Choroid plexus epithelial cell (primary cell): Measurements from ENCODE around the gene IRF9.

Experiments used
- DNase-seq: peaks from one replicate; pipeline ENCODE4 v3.0.0-alpha.2; 2010; ENCODE audit warnings: low read depth
- H3K4me3 ChIP-seq: 2 replicates; pipeline ENCODE4 v1.5.1; 2011; ENCODE audit warnings: low read depth, mild to moderate bottlenecking, control low read depth, low read length, moderate library complexity
- CTCF ChIP-seq: conservative IDR thresholded peaks from 2 replicates; pipeline ENCODE4 v1.5.1; 2011; ENCODE audit warnings: low read depth, mild to moderate bottlenecking, control low read depth, inconsistent platforms, low read length, moderate library complexity

The IRF9 gene

GRCh38 chr14:24150061-24150460 lies 11.0 kb upstream of the IRF9 start:
- DNase-seq, result no peak
- no peak for TF ChIP-seq CTCF
- no peak overlapping the region for H3K4me3 ChIP-seq

- TF ChIP-seq CTCF, result no peak
- no peak overlapping the region for H3K4me3 ChIP-seq
- no peak for DNase-seq
Measured at GRCh38 chr14:24150567-24150966, 10.5 kb upstream of the IRF9 start.

GRCh38 chr14:24150993-24151392 lies 10.1 kb upstream of the IRF9 start:
- H3K4me3 ChIP-seq, result no peak overlapping the region
- DNase-seq, result no peak
- TF ChIP-seq CTCF, result no peak

GRCh38 chr14:24151404-24152080 lies 9.5 kb upstream of the IRF9 start:
- H3K4me3 ChIP-seq, result no peak overlapping the region
- no peak for DNase-seq
- no peak for TF ChIP-seq CTCF

GRCh38 chr14:24155100-24155499 lies 6.0 kb upstream of the IRF9 start:
- H3K4me3 ChIP-seq, result no peak overlapping the region
- TF ChIP-seq CTCF, result no peak
- no peak for DNase-seq

GRCh38 chr14:24156840-24157239 lies 4.2 kb upstream of the IRF9 start:
- TF ChIP-seq CTCF, result no peak
- H3K4me3 ChIP-seq, result no peak overlapping the region
- no peak for DNase-seq

GRCh38 chr14:24157331-24157730 lies 3.7 kb upstream of the IRF9 start:
- DNase-seq, result no peak
- no peak for TF ChIP-seq CTCF
- no peak overlapping the region for H3K4me3 ChIP-seq
